Kidney (tissue), 14 donors: ENCODE data around the gene GPR34. TPM values are rescaled to one million over a fixed set of nuclear protein-coding genes. Genes with fewer than 3 reads are reported as not detected.

Experiments used
- DNase-seq, 5 donors: peaks; one replicate each; pipeline ENCODE4 v3.0.0-alpha.2; 2013 to 2020
- FAIRE-seq: peaks from 2 replicates; lab custom pipeline; 2012; peaks lifted over from hg19 to GRCh38; lab: Jason Lieb, UNC
- H3K27ac ChIP-seq, 2 donors: one replicate each; pipeline ENCODE4 v1.7.0; 2013; ENCODE audit warnings: low read depth in 2 of 2, low read length in 2 of 2, inconsistent platforms in 1 of 2
- H3K27me3 ChIP-seq: one replicate; pipeline ENCODE4 v1.7.1; 2013; ENCODE audit warnings: low read length, inconsistent platforms; ENCODE audit not compliant: control insufficient read depth, insufficient read depth
- H3K36me3 ChIP-seq, 3 donors: one replicate each; pipeline versions ENCODE4 v1.7.0 to v1.7.1; 2013; ENCODE audit warnings: low read length in 3 of 3, control low read depth in 1 of 3, inconsistent platforms in 1 of 3; ENCODE audit not compliant: insufficient read depth in 3 of 3, control insufficient read depth in 2 of 3
- H3K4me1 ChIP-seq, 3 donors: one replicate each; pipeline versions ENCODE4 v1.7.0 to v1.7.1; 2013; ENCODE audit warnings: low read length in 3 of 3, inconsistent platforms in 1 of 3, low read depth in 1 of 3; ENCODE audit not compliant: control insufficient read depth in 2 of 3, insufficient read depth in 2 of 3
- H3K4me3 ChIP-seq, 3 donors: one replicate each; pipeline versions ENCODE4 v1.7.0 to v1.8.1; 2013; ENCODE audit warnings: low read length in 3 of 3, control low read depth in 1 of 3, inconsistent platforms in 1 of 3
- H3K9ac ChIP-seq, 3 donors: one replicate each; pipeline versions ENCODE4 v1.7.0 to v1.7.1; 2013; ENCODE audit warnings: low read length in 3 of 3, control low read depth in 1 of 3, inconsistent platforms in 1 of 3
- H3K9me3 ChIP-seq, 3 donors: one replicate each; pipeline versions ENCODE4 v1.7.0 to v1.7.1; 2013; ENCODE audit warnings: low read length in 3 of 3, control low read depth in 1 of 3, inconsistent platforms in 1 of 3; ENCODE audit not compliant: control insufficient read depth in 2 of 3, insufficient read depth in 1 of 3
- intact Hi-C: fragments of 100-400 bp; cut with DNase I; formaldehyde crosslinking; loops from one replicate; pipeline ENCODE4 v1.11.1; 2022
- polyA plus RNA-seq: library from polyadenylated mRNA; stranded (reverse); fragments of 350-450 nt; fragmentation: Illumina TruSeq; extraction: RNeasy Lipid Tissue Mini Kit (QIAGEN cat#74804); gene quantifications from one replicate; pipeline ENCODE4 v1.2.3, GENCODE V29; 2014; ENCODE audit warnings: low read depth, low replicate concordance; ENCODE audit not compliant: insufficient read depth
- total RNA-seq: library from RNA; stranded (reverse); fragmentation: NEBNext Ultra II Directional; extraction: Animal tissue kit (Norgen Biotek cat#: 25700); gene quantifications from one replicate; pipeline ENCODE4 v1.2.1, GENCODE V29; 2021
- TF ChIP-seq, protein P1 (sequence below): IDR thresholded peaks from 3 replicates; pipeline ENCODE4 v1.5.1; 2012; ENCODE audit warnings: mild to moderate bottlenecking, moderate library complexity, borderline replicate concordance; ENCODE audit not compliant: insufficient read depth; ENCODE audit errors: extremely low read depth
- donor health status: control.
- donor health status: control.
- donor health status: control.
- donor health status: control.
- donor health status: control.
- donor health status: DM: yes; HTN: yes; CAD: no.
- donor health status: Normal renal cell carcinoma (clear cell type).

Gene GPR34
- total and polyA plus RNA-seq, 2 donors from 2014 or later, result 2.2 to 17.9 TPM

DNA sequence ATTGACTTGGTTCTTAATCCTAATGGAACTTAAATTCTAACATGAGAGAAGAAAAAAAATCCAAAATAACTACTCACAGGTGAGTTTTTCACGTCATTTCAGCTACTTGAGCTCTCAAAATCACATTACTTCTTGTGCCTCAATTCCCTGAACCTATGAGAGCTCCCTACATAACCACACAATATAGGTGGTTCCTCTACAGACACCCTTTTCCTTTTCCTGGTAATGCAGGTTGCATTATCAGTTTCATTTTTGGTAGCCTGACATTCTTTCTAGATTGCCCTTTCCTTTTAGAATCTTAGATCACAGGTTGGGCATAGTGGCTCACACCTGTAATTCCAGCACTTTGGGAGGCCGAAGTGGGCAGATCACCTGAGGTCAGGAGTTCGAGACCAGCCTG, 4.3 kb downstream of the GPR34 start:
- Histone ChIP-seq H3K27me3 (peaks cover 3% of the 10 kb centered on the region), H3K9me3 (no peaks in the 10 kb centered on the region), H3K4me1 (no peaks in the 10 kb centered on the region), H3K4me3 (no peak overlapping the region), H3K9ac (no peak overlapping the region), H3K36me3 (no peaks in the 10 kb centered on the region), H3K27ac (no peak overlapping the region)
- TF ChIP-seq, protein P1, sequence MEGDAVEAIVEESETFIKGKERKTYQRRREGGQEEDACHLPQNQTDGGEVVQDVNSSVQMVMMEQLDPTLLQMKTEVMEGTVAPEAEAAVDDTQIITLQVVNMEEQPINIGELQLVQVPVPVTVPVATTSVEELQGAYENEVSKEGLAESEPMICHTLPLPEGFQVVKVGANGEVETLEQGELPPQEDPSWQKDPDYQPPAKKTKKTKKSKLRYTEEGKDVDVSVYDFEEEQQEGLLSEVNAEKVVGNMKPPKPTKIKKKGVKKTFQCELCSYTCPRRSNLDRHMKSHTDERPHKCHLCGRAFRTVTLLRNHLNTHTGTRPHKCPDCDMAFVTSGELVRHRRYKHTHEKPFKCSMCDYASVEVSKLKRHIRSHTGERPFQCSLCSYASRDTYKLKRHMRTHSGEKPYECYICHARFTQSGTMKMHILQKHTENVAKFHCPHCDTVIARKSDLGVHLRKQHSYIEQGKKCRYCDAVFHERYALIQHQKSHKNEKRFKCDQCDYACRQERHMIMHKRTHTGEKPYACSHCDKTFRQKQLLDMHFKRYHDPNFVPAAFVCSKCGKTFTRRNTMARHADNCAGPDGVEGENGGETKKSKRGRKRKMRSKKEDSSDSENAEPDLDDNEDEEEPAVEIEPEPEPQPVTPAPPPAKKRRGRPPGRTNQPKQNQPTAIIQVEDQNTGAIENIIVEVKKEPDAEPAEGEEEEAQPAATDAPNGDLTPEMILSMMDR, result no peak
- intact Hi-C loops, result no loop called here
- no peak for DNase-seq
- FAIRE-seq, result no peak

DNA sequence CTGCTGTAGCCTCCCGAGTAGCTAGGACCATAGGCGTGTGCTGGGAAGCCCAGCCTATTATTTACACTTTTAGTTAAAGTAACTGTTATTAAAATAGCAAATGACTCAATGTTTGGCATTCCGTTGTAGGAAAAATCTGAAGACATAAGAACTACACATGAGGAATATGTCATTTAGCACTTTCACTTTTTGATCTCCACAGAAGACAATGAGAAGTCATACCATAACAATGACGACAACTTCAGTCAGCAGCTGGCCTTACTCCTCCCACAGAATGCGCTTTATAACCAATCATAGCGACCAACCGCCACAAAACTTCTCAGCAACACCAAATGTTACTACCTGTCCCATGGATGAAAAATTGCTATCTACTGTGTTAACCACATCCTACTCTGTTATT, 6.7 kb downstream of the GPR34 start:
- no peaks in the 10 kb centered on the region for H3K4me1 ChIP-seq
- intact Hi-C loops, result no loop called here
- no peak overlapping the region for H3K27ac ChIP-seq
- TF ChIP-seq, protein P1, result no peak
- no peaks in the 10 kb centered on the region for H3K27me3 ChIP-seq
- no peaks in the 10 kb centered on the region for H3K36me3 ChIP-seq
- no peak overlapping the region for H3K4me3 ChIP-seq
- DNase-seq (no peak), FAIRE-seq (no peak)
- no peak overlapping the region for H3K9ac ChIP-seq
- H3K9me3 ChIP-seq, result no peaks in the 10 kb centered on the region

DNA sequence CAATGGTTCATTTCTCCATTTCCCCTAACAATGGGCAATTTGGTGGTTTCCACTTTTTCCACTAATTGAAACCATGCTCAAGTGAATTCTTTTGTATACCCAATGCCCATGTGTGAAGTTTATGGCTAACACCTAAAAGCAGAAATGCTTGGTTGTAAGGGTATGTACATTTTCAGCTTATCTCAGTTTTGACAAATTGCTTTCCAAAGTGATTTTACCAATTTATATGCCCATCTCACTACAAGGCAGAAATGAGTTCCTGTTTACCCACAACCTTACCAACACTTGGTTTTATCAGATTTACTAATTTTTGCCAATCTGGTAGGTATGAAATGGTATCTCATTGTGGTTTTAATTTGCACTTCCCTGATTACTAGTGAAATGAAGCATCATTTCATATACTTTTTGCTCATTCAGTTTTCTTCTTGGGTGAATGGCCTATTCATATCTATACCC, 14.8 kb downstream of the GPR34 start:
- Histone ChIP-seq H3K4me1 (peaks cover 0 to 2% (median 0%) of the 10 kb centered on the region in 3 donors), H3K36me3 (no peaks in the 10 kb centered on the region), H3K4me3 (no peak overlapping the region), H3K27me3 (peaks cover 2% of the 10 kb centered on the region), H3K9ac (no peak overlapping the region), H3K27ac (no peak overlapping the region), H3K9me3 (no peaks in the 10 kb centered on the region)
- TF ChIP-seq, protein P1, result no peak
- FAIRE-seq (no peak), DNase-seq (no peak)
- intact Hi-C loops, result no loop called here

DNA sequence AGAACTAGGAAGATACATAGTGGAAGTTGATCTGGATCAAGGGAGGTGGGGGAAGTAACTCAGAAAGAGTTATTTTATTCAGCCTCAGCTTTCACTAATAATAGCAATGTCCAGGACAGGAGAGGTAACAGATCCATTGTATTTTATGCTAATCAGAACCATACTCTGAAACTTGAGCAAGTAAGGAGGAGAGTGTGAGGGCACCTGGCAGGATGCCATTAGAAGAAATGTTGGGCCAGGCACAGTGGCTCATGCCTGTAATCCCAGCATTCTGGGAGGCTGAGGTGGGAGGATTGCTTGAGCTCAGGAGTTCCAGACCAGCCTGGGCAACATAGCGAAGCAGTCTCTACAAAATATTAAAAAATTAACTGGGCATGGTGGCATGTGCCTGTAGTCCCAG, 16.3 kb downstream of the GPR34 start:
- Histone ChIP-seq H3K4me1 (peaks cover 0 to 2% (median 0%) of the 10 kb centered on the region in 3 donors), H3K9ac (no peak overlapping the region), H3K27ac (no peak overlapping the region), H3K9me3 (no peaks in the 10 kb centered on the region), H3K27me3 (peaks cover 2% of the 10 kb centered on the region), H3K4me3 (no peak overlapping the region), H3K36me3 (no peaks in the 10 kb centered on the region)
- TF ChIP-seq, protein P1, result no peak
- DNase-seq (no peak), FAIRE-seq (no peak)
- intact Hi-C loops, result no loop called here
